ENCODE data around the gene ACTA2. TPM values are rescaled to one million over a fixed set of nuclear protein-coding genes. Genes with fewer than 3 reads are reported as not detected.

Gene ACTA2
- total and polyA plus RNA-seq, 4 donors, result 13.2 to 182 (median 73.6) TPM

- TF ChIP-seq HNF4G (IDR thresholded peaks at IDR 0.05) (no peak), CTCF (IDR thresholded peaks at IDR 0.05; ENCODE audit: low read depth, low read length, missing input control) (peak; percentile 20), SP1 (IDR thresholded peaks at IDR 0.05) (no peak), JUND (IDR thresholded peaks at IDR 0.05) (peak in 1 of 2 donors; percentile 18), RXRA (IDR thresholded peaks at IDR 0.05) (peak; percentile 81 to 90)
- no peaks in the 10 kb centered on the region for H3K9me3 ChIP-seq (ENCODE audit: control insufficient read depth in 4 of 4, low read length in 3 of 4)
- no peak overlapping the region for H3K27ac ChIP-seq (ENCODE audit: low read depth in 1 of 2, low read length in 2 of 2)
- WGBS, result 33% methylated on average over 1 of the region's 1 CpG
- H3K9ac ChIP-seq (ENCODE audit: low read depth in 1 of 2, low read length in 2 of 2), result no peak overlapping the region
- no peaks in the 10 kb centered on the region for H3K27me3 ChIP-seq (ENCODE audit: control insufficient read depth in 4 of 4, insufficient read depth in 4 of 4, low read length in 3 of 4)
- H3K36me3 ChIP-seq (ENCODE audit: control insufficient read depth in 4 of 4, insufficient read depth in 3 of 4, low read depth in 1 of 4, low read length in 3 of 4), result no peaks in the 10 kb centered on the region
- peaks cover 7 to 17% (median 14%) of the 10 kb centered on the region in 4 donors for H3K4me1 ChIP-seq (ENCODE audit: control insufficient read depth in 4 of 4, insufficient read depth in 4 of 4, low read length in 3 of 4)
- H3K4me3 ChIP-seq (ENCODE audit: low read depth in 1 of 3, low read length in 3 of 3), result no peak overlapping the region
- no peak for DNase-seq (ENCODE audit: low spot score)
These were observed 57.3 kb downstream of the ACTA2 start for GRCh38 chr10:88895250-88895649.

GRCh38 chr10:88893611-88894010 lies 59.0 kb downstream of the ACTA2 start:
- Histone ChIP-seq H3K36me3 (ENCODE audit: control insufficient read depth in 4 of 4, insufficient read depth in 3 of 4, low read depth in 1 of 4, low read length in 3 of 4) (no peaks in the 10 kb centered on the region), H3K4me3 (ENCODE audit: low read depth in 1 of 3, low read length in 3 of 3) (no peak overlapping the region), H3K4me1 (ENCODE audit: control insufficient read depth in 4 of 4, insufficient read depth in 4 of 4, low read length in 3 of 4) (peaks cover 7 to 17% (median 14%) of the 10 kb centered on the region in 4 donors), H3K9me3 (ENCODE audit: control insufficient read depth in 4 of 4, low read length in 3 of 4) (no peaks in the 10 kb centered on the region), H3K27ac (ENCODE audit: low read depth in 1 of 2, low read length in 2 of 2) (no peak overlapping the region), H3K27me3 (ENCODE audit: control insufficient read depth in 4 of 4, insufficient read depth in 4 of 4, low read length in 3 of 4) (no peaks in the 10 kb centered on the region), H3K9ac (ENCODE audit: low read depth in 1 of 2, low read length in 2 of 2) (no peak overlapping the region)
- DNase-seq (ENCODE audit: low spot score), result no peak
- WGBS, result 86% methylated on average over 3 of the region's 3 CpGs
- TF ChIP-seq SP1 (IDR thresholded peaks at IDR 0.05) (no peak), GABPA (IDR thresholded peaks at IDR 0.05 in 1 of 2, conservative IDR thresholded peaks at IDR 0.05 in 1 of 2) (no peak), FOXA1 (IDR thresholded peaks at IDR 0.05) (no peak), EGR1 (IDR thresholded peaks at IDR 0.05; ENCODE audit: low read depth in 2 of 2) (no peak), JUND (IDR thresholded peaks at IDR 0.05) (no peak), TAF1 (conservative IDR thresholded peaks at IDR 0.05) (no peak), HNF4G (IDR thresholded peaks at IDR 0.05) (no peak)

- 84% methylated on average over 2 of the region's 2 CpGs for WGBS
- Histone ChIP-seq H3K4me3 (ENCODE audit: low read depth in 1 of 3, low read length in 3 of 3) (no peak overlapping the region), H3K9ac (ENCODE audit: low read depth in 1 of 2, low read length in 2 of 2) (no peak overlapping the region), H3K27me3 (ENCODE audit: control insufficient read depth in 4 of 4, insufficient read depth in 4 of 4, low read length in 3 of 4) (no peaks in the 10 kb centered on the region), H3K27ac (ENCODE audit: low read depth in 1 of 2, low read length in 2 of 2) (no peak overlapping the region), H3K9me3 (ENCODE audit: control insufficient read depth in 4 of 4, low read length in 3 of 4) (no peaks in the 10 kb centered on the region), H3K4me1 (ENCODE audit: control insufficient read depth in 4 of 4, insufficient read depth in 4 of 4, low read length in 3 of 4) (peaks cover 7 to 17% (median 14%) of the 10 kb centered on the region in 4 donors), H3K36me3 (ENCODE audit: control insufficient read depth in 4 of 4, insufficient read depth in 3 of 4, low read depth in 1 of 4, low read length in 3 of 4) (no peaks in the 10 kb centered on the region)
- DNase-seq (ENCODE audit: low spot score), result no peak
- TF ChIP-seq ATF3 (IDR thresholded peaks at IDR 0.05) (no peak), GABPA (IDR thresholded peaks at IDR 0.05 in 1 of 2, conservative IDR thresholded peaks at IDR 0.05 in 1 of 2) (no peak), FOXA2 (IDR thresholded peaks at IDR 0.05) (no peak), SP1 (IDR thresholded peaks at IDR 0.05) (no peak), CTCF (IDR thresholded peaks at IDR 0.05; ENCODE audit: low read depth, low read length, missing input control) (no peak), YY1 (IDR thresholded peaks at IDR 0.05) (no peak), RAD21 (IDR thresholded peaks at IDR 0.05) (no peak), FOXA1 (IDR thresholded peaks at IDR 0.05) (no peak), RXRA (IDR thresholded peaks at IDR 0.05) (no peak), ZBTB33 (IDR thresholded peaks at IDR 0.05) (no peak), HNF4A (conservative IDR thresholded peaks at IDR 0.05) (no peak), NR2F2 (IDR thresholded peaks at IDR 0.05) (no peak), REST (IDR thresholded peaks at IDR 0.05) (no peak), JUND (IDR thresholded peaks at IDR 0.05) (no peak)
These were observed 60.2 kb downstream of the ACTA2 start for GRCh38 chr10:88892222-88892967.
